GM20000 (cell line): ENCODE results near the gene CUBN.

Experiments
- DNase-seq: peaks from one replicate; pipeline ENCODE4 v3.0.0; 2012; ENCODE audit warnings: low spot score
- TF ChIP-seq, protein P1 (sequence below): IDR thresholded peaks from 2 replicates; pipeline ENCODE4 v1.5.1; 2012; ENCODE audit warnings: mild to moderate bottlenecking, control low read depth; ENCODE audit errors: extremely low read depth, missing control alignments

The CUBN gene

GRCh38 chr10:16866541-16867275 lies 262.9 kb downstream of the CUBN start:
- no peak for DNase-seq

DNA sequence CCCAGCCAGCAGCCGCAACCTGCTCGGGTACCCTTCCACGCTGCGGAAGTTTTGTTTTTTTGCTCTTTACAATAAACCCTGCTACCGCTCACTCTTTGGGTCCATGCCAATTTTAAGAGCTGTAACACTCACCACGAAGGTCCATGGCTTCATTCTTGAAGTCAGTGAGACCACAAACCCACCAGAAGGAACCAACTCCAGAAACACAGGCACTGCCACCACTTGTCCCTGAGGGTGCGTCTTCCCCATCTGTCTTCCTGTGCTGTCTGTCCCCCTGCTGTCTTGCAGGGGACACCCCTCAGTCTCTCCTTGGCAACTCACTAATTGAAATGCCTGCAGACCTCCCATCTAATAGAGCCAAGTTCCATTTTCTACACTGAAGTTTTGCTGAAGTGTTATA lies 263.8 kb downstream of the CUBN start:
- no peak for DNase-seq
- TF ChIP-seq, protein P1, sequence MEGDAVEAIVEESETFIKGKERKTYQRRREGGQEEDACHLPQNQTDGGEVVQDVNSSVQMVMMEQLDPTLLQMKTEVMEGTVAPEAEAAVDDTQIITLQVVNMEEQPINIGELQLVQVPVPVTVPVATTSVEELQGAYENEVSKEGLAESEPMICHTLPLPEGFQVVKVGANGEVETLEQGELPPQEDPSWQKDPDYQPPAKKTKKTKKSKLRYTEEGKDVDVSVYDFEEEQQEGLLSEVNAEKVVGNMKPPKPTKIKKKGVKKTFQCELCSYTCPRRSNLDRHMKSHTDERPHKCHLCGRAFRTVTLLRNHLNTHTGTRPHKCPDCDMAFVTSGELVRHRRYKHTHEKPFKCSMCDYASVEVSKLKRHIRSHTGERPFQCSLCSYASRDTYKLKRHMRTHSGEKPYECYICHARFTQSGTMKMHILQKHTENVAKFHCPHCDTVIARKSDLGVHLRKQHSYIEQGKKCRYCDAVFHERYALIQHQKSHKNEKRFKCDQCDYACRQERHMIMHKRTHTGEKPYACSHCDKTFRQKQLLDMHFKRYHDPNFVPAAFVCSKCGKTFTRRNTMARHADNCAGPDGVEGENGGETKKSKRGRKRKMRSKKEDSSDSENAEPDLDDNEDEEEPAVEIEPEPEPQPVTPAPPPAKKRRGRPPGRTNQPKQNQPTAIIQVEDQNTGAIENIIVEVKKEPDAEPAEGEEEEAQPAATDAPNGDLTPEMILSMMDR = no peak

More at GRCh38 chr10:16866541-16867275, 262.9 kb downstream of the CUBN start:
- TF ChIP-seq, protein P1 = no peak

GRCh38 chr10:16863766-16864165 lies 265.8 kb downstream of the CUBN start:
- TF ChIP-seq, protein P1 = no peak
- DNase-seq = no peak

DNA sequence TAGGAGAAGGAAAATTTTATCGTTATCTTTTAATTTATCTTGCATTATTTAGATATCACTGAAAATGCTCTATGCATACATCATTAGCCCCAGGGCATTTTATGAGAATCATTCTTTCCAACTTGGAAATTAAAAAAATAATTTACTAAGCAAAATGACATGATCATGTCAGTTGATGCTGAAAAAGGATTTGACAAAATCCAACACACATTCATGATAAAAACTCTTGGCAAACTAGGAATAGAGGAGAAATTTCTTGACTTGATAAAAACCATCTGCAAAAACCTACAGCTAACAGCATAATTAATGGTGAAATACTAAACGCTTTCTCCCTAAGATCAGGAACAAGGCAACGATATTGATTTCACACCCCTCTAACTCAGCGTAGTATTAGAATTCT lies 272.2 kb downstream of the CUBN start:
- DNase-seq = no peak
- TF ChIP-seq, protein P1 = no peak

- DNase-seq = no peak
- TF ChIP-seq, protein P1 = no peak
Measured at GRCh38 chr10:16856567-16856966, 273.0 kb downstream of the CUBN start.

GRCh38 chr10:16856092-16856491 lies 273.5 kb downstream of the CUBN start:
- DNase-seq = no peak
- TF ChIP-seq, protein P1 = no peak

- no peak for DNase-seq
- TF ChIP-seq, protein P1 = no peak
Measured at GRCh38 chr10:16854623-16855022, 275.0 kb downstream of the CUBN start.
